Stimulated activated CD4-positive, alpha-beta T cell treated with anti-CD3 and anti-CD28 coated beads, Interleukin-1b, Interleukin-23, amount 100 ng/mL, for 48 hours (primary cell): ENCODE data around the gene FHAD1.
"Not testable (repeated sequence)": the region's sequence is repeated elsewhere in the genome, so short reads cannot be mapped to it uniquely, and the experiment has no call there.

ENCODE experiments used
- DNase-seq: peaks from one replicate; pipeline ENCODE4 v3.0.0-alpha.2; 2020

The FHAD1 gene

DNA sequence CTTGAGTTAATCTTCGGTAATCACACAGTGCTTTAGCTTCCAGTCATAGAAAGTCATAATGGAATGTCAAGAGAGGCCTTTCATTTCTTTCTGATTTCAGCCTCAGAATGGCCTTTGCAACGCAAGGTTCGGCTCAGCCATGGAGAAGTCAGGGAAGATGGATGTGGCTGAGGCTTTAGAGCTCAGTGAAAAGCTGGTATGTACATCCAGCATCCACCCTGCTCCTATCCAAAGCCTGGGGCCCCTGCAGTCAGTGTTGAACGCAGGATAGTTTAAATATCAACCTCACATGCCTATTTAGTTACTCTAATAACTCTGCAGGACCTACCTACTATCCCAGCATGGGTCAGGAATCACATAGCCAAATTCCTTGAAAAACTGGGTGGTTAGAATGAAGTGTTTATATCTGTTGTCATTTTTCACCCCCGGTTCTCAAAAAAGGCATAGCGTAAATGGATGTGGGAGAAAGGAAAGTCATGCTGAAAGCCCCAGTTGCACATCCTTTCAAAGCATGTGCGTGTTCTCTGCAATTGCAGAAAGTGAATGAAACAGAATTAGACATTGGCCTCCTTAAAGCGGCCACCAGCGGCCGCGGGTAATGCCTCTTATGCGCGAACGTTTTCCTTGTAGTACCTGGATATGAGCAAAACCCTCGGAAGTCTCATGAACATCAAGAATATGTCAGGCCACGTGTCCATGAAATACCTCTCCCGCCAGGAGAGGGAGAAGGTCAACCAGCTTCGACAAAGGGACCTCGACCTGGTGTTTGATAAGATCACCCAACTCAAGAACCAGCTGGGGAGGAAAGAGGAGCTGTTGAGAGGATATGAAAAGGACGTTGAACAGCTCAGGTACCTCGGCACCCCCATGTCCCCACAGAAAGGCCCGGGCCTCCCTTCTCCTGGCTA, 133.8 kb downstream of the FHAD1 start:
- no peak for DNase-seq

DNA sequence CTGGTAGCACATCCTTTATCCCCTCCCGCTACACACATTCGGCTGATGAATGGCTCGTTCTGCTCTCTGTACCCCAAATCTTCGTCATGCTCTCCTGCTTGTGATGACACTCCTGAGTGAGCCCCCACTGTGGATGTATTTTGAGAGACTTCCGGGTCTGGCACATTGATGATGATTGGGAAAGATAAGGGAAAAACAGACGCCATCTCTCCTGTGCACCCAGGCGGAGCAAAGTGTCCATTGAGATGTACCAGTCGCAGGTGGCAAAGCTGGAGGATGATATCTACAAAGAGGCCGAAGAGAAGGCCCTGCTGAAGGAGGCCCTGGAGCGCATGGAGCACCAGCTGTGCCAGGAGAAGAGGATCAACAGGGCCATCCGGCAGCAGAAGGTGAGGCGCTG, 134.8 kb downstream of the FHAD1 start:
- no peak for DNase-seq

DNA sequence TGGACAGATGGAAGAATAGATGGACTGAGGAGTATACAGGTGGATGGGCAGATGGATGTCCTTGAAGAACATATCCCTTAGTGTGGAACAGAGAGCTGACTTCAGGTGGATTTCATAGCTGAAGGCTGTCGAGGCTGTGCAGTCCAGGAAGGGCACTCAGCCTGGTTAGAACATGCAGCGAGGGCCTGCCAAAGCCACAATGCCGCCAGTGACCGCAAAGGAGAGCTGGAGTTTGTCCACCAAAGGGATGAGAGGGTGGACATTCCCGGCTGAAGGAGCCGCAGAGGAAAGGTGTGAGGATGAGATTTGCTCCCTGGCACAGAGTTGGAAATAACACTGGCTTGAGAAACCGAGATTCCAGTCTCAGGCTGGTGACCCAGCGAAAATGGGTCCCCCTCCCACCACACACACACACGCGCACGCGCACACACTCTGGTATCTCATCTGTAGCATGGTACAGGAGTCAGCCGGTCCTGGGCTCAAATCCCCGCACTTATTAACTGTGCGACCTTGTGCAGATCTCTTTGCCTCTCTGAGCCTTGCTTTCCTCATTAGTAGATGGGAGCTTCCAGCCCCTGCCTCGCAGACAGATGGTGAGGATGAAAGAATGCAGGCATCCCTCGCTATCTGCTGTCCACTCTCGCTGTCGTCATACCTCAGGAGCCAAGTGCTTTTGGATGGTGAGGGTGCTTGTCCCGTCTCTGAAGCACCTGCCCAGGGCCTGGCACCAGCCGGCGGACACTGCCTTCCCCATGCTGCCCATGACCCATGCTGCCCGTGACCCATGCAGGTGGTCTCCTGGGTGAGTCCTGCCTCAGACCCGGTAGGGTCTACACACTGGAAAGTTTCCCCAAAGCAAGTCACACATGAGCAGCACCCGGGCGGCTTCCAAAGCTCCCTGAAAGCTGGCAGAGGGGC, 135.8 kb downstream of the FHAD1 start:
- DNase-seq: no peak

DNA sequence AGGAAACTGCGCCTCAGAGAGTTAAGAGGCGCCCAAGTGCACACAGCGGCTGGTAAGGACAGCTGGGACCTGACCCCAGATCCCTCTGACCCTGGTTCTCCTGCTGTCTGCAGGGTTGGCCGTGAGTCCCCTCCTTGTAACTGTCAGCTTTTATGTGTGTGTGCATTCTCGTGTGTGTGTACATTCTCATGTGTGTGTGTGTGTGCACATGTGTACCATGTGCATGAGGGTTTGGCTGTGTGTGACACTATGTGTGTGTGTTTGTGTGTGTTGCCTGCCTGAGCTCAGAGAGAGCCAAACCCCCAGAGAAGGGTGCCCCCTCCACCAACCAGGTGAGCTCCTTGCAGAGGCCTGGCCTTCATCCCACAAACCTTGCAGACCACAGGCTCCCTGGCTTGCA, 136.8 kb downstream of the FHAD1 start:
- DNase-seq: no peak

DNA sequence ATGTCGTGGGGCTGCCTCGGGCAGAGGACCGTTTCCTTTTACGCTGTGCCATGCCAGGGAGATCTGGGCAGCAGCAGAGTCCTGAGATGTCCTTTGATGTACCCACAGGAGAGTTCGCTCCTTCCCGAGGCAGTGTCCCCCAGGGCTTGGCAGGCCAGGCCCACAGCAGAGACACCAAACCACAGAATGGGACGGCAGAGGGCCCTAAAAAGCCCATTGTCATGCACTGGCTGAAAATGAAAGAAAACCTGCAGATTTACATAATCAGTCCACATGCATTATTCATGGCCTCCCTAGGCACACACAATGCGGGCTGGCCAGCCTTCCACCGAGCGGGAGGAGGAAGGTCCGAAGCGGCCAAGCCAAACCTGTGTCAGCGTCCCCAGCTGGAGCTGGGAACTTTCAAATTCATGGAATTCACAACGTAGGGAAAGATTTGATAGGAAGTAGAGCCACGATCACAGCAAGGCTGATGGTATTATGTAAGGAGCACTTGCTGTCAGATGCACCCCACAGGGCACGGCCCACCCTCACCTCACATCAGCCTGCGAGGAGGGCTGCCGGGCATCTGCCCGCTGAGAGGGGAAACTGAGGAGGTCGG, 137.4 kb downstream of the FHAD1 start:
- DNase-seq: no peak

DNA sequence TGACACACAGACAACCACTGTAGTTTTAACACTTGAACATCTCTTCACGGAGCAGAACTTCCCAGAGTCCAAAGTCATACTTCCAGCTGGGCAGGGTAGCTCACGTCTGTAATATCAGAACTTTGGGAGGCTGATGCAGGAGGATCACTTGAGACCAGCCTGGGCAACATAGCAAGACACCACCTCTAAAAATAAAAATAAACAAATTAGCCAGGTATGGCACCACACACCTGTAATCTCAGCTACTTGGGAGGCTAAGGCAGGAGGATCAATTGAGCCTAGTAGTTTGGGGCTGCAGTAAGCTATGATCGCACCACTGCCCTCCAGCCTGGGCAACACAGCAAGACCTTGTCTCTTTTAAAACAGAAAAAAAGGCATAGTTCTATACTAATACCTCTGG, 138.4 kb downstream of the FHAD1 start:
- DNase-seq: no peak

DNA sequence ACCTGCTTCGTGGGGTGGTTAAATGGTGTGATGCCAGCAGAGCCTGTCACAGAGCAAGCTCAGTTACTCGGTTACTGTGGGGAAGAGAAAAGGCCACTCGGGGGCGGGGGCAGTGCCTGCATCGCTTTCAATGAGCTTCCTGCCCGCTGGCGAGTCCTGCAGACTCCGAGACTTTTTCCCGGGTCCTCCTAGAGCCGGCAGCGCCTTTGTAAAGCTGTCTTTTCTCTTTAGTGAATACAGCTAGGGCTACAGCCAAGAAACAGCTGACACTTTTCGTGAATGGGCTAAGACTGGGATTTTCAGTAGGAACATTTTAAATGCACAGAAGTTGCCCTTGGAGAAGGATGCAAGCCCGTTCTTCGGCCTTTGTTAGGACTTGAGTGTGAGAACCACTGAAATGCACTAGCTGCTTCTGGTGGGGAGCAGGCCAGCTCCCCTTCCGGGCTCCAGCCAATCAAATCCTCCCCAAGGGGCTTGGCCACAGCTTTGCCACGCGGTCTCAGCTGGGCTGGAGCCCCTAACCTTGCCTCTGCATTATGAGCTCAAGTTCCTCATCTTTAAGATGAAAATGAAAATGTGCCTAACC, 139.2 kb downstream of the FHAD1 start:
- no peak for DNase-seq

DNA sequence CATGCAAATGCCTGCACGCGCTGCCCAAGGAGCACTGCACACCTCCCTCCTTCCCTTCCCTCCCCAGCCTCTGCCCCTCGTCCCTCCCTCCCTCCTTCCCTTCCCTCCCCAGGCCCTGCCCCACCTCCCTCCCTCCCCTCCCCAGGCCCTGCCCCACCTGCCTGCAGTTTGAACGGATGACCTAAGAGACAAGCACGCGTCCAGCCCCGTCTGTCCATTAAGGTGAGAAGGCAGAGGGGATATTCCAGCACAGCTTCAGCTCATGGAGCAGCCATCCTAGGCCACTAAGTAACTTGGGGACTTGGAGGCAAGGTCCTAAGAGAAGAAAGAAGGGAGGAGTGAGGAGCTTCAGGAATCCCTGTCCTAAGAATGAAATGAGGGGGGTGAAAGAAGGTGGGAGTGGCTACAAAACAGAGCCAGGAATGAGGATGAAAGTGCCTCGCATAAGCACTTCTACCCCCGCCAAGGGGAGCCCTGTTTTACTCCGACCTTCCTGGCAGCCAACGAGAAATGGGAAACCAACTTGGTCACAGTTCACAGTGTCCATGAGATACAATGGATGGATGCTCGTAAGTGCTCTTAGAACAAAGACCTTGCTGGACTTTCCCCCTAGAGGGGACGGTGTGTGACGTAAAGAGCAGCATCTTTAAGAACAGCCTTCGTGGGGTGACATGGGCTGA, 141.3 kb downstream of the FHAD1 start:
- DNase-seq: no peak

DNA sequence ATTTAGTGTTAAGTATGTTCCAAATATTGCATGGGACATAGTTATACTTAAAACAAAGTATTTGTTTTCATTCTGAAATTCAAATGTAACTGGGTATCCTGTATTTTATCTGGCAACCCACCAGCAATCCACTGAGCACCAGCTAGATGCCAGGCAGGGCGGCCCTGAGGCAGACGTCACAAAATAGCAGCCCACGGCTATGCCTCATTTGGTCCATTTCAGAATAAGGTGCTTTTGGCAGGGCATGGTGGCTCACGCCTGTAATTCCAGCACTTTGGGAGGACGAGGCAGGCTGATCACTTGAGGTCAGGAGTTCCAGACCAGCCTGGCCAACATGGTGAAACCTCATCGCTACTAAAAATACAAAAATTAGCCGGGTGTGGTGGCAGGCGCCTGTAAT, 142.8 kb downstream of the FHAD1 start:
- DNase-seq: not testable (repeated sequence)

DNA sequence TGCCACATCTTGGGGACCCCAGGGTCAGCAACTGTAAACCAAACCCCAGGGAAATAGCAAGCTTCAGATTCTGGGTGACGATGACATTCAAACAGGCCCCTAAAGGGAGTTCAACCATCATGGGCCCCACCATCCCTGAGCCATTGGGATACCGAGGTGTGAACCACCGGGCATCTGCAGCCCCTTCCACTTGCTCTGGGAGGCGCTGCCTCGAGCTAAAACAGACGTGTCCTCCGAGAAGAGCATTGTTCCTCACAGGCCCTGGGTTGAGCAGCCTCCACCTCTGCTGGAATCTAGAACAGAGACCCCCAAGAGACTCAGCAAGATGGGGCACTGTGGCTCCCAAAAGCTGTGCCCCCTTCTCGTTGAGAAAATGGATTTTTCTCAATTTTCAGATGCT, 143.6 kb downstream of the FHAD1 start:
- no peak for DNase-seq

DNA sequence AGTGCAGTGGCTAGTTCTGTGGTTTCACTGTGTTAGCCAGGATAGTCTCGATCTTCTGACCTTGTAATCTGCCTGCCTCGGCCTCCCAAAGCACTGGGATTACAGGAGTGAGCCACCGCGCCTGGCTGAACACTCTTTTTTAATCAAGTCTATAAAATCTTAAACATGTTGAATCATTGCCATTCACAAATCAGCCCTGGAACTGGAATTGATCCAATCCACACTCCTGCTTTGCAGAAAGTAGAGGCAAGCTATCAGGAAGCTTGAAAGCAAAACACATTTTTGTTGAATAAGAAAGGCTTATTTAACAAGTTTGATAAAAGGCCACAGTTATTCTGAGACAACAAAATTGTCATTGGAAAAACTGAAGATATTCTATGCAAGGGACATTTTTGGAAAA, 144.3 kb downstream of the FHAD1 start:
- no peak for DNase-seq

DNA sequence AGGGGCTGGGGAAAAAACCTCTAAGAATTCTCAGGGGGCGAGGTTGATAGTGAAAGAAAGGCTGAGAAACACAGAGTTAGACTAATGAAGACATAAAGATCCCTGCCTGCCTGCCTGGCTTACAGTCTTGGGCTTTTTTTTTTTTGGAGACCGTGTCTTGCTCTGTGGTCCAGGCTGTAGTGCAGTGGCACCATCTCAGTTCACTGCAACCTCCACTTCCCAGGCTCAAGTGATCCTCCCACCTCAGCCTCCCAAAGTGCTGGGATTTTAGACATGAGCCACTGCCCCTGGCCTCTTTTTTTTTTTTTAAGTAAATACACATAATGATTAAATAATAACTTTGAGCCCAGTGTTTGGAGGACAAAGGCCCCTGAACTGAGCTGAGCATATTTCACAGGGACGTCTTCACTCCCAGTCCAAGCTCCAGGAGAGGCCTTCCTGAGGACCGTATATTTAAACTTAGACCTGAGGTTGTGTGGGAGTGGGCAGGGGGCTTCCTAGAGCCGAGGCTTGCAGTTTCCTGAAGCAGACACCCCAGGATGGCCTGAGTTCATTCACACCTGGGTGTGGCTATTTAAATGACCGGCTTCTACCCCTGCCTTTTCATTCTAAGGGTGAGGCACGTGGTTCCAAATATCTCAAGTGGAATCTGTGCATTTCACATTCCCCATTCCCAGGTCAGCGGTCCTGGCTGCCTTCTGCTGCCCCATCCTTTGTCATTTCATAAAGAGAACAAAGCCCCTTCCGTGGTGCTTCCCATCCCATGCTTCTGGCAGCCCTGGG, 146.6 kb downstream of the FHAD1 start:
- no peak for DNase-seq

DNA sequence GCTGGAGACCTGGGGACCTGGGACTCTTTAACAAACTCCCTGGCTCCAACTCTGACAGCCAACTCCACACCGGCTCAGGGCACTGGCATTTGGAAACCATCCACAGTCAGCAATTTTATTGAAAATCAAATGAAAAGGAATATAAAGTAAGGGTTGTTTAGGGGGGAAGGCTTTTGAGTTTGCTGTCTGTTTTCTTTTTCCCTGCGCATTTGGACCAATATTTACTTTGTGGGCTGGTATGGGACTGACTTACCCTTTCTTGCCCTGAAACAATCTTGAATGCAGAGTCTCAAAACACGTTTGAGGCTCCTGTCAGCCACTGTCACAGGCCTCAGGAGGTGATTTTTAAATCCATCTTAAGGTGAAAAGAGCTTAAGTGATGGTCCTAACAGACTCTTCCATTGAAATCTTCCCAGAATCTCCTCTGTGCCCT, 147.3 kb downstream of the FHAD1 start:
- DNase-seq: no peak

DNA sequence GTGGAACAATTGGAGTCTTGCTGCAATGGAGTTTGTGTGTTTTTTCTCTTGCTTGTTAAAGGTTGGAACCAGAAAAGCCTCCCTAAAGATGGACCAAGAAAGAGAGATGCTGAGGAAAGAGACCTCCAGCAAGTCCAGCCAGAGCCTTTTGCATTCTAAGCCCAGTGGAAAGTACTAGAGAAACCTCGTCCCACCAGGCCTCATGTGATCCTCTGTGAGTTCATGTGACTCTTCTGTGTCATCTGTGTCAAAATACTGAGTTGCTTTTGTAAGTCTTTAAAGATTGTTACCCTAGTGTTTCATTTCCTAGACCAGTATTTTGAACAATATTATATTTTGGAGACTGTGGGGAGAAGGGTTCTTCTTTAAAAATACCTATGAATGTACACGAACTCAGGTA, 150.2 kb downstream of the FHAD1 start:
- DNase-seq: no peak

DNA sequence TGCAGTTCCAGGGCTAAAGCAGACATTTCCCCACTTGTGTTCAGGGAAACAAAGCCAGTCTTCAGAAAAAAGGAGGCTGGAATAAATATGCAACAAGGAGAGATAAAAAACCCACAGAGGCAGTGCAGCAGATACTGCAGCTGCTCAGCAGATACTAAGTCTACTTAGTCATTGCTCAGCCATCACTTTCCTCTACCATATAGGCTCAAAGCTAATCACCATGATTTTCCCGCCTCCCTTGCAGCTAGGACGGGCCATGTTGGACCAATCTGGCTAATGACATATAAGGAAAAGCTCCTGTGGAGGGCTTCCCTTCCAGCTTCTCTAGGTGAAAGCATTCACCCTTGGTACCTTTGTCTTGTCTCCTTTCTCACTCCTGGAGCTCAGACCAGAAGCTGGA, 152.7 kb downstream of the FHAD1 start:
- DNase-seq: no peak

DNA sequence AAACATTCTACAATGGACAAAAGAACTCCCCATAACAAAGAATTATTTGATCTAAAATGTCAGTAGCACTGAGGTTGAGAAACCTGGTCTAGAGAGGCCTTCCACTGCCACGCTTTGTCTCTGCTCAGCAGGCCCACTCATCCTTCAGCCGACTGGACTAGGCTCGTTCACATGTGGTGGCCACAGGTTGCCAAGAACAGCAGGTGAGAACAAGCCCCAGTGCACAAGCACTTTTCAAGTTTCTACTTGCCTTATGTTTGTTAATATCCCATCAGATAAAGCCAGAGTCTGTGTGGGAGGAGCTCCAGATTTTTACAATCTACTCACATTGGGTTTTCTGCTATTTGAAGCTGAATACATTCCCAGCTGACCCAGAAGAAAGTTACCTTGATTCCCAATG, 153.6 kb downstream of the FHAD1 start:
- DNase-seq: no peak

DNA sequence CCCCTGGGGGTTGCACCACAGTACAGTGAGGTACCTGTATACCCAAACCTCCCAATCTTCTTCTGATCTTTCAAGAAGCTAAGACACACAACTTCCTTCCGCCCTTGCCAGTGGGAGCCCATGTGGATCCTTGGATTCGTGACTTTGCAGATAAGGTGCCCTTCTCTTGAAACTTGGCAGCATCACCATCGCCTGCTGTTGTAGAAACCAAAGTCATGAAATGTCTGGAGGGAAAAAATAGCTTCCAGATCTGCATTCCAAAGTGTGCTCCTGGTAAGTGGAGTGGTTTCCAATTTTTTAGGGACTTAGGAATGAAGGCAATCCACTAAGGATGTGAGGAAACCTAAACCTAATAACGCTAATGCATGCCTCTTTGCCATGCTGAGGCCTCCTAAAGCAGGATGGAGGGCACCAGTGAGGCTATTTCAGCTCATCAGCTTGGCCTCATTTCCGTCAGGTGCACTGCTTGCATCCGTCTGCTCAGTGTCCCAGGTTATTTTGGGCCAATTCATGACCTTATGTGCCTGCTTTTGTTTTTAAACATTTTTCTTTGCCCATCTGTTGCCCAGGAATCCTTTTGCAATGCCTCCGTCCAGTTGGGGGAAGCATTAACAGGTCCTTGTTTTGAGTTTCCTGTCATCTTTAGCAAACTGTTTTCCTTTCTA, 154.5 kb downstream of the FHAD1 start:
- no peak for DNase-seq

DNA sequence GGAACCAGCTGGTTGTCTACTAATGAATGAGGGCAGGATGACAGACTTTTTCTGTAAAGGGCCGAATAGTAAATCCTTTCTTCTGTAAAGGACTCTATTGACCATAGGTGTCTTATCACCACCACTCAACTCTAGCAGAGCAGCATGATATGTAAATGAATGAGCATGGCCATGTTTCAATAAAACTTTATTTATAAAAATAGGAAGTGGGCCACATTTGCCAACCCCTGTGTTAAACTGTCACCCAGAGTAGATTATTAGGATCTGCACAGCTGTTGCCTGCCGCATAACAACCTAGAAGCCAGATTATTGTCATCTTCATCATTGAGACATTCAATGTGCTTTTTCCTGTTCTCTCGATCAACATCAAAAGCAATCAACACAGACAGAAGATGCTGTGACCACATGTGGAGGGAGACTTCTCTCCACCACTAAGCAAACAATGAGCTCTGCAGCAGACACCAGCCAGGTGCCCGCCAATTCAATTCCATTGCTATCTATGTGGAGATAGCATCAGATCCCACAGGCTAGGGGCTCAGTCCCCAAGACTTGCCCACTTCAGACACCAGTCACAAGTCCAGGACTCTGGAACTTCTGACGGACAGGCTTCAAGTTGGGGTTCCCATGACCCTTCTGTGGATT, 155.9 kb downstream of the FHAD1 start:
- DNase-seq: no peak

DNA sequence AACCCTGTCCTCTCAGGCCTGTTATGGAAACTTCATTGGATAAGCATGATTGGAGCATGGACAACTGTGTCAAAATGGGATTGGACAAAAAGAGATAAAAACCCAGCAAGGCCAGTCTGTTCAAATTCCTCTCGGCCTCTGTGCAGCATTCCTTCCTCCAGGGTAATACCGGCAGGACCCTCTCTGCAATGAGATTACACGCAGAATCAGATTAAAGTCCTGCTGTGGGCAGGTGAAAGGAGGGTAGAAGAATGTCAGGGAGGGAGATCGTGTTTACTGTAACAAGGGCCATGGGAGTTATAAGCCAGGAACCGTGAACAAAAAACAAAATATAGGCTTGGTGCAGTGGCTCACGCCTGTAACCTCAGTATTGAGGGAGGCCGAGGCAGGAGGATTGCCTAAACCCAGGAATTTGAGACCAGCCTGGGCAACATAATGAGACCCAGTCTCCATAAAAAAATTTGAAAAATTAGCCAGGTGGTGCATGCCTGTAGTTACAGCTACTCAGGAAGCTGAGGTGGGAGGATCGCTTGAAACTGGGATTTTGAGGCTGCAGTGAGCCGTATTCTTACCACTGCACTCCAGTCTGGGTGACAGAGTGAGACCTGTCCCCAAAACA, 157.0 kb downstream of the FHAD1 start:
- no peak for DNase-seq
